Activated CD4-positive, alpha-beta T cell treated with anti-CD3 and anti-CD28 coated beads for 36 hours (primary cell): ENCODE data around the gene STK25. TPM values are rescaled to one million over a fixed set of nuclear protein-coding genes. Genes with fewer than 3 reads are reported as not detected.
A peak's percentile ranks its signal among the peaks of the same experiment; 100 is the strongest.
"Not testable (repeated sequence)": the region's sequence is repeated elsewhere in the genome, so short reads cannot be mapped to it uniquely, and the experiment has no call there.

Experiments used
- ATAC-seq: fragments of 200-7000 bp; cut with Tn5 transposase; one replicate; pipeline ENCODE4 v1.10.0; 2021; ENCODE audit warnings: mild to moderate bottlenecking, moderate library complexity
- CTCF ChIA-PET: fragments of 350-600 bp; sonication (Branson Sonifier 250); formaldehyde crosslinking; loops from one replicate; lab custom pipeline; 2021; ENCODE audit warnings: antibody characterized with exemption; lab: Charles Lee
- POLR2A ChIA-PET: fragments of 350-600 bp; sonication (Branson Sonifier 250); formaldehyde crosslinking; loops from one replicate; lab custom pipeline; 2021; ENCODE audit warnings: antibody characterized with exemption, inconsistent platforms; lab: Charles Lee
- DNase-seq: peaks from one replicate; pipeline ENCODE4 v3.0.0-alpha.2; 2020
- H3K27ac Mint-ChIP-seq: one replicate; pipeline ENCODE4 v1.8.0; 2021; ENCODE audit warnings: mixed read lengths
- H3K27me3 Mint-ChIP-seq: one replicate; pipeline ENCODE4 v1.8.0; 2021; ENCODE audit warnings: mixed read lengths
- H3K36me3 Mint-ChIP-seq: one replicate; pipeline ENCODE4 v1.8.0; 2021; ENCODE audit warnings: low read depth, mixed read lengths
- H3K4me1 Mint-ChIP-seq: one replicate; pipeline ENCODE4 v1.8.0; 2021; ENCODE audit warnings: mixed read lengths
- H3K4me3 Mint-ChIP-seq: one replicate; pipeline ENCODE4 v1.8.0; 2021; ENCODE audit warnings: mild to moderate bottlenecking, moderate library complexity, mixed read lengths
- H3K9me3 Mint-ChIP-seq: one replicate; pipeline ENCODE4 v1.8.0; 2021; ENCODE audit warnings: low read depth, mixed read lengths
- intact Hi-C, 2 experiments: fragments of 100-400 bp; cut with DNase I in 1 of 2; cut with micrococcal nuclease in 1 of 2; formaldehyde crosslinking; loops; one replicate each; pipeline versions ENCODE4 v1.14.2 to v1.15.1; 2022 to 2024; cut with DNase I, micrococcal nuclease
- microRNA-seq: library from miRNA; unstranded; fragments of <30 nt; microRNA quantifications from one replicate; pipeline ENCODE4 v1.2.0, GENCODE V29; 2021; ENCODE audit warnings: borderline replicate concordance
- total RNA-seq, 2 experiments: library from RNA; stranded (reverse); gene quantifications; one replicate each; pipeline ENCODE4 v1.2.3, GENCODE V29; 2021

STK25 gene
- total RNA-seq, 2 experiments from 2014 or later = 93.5 to 123 TPM

DNA sequence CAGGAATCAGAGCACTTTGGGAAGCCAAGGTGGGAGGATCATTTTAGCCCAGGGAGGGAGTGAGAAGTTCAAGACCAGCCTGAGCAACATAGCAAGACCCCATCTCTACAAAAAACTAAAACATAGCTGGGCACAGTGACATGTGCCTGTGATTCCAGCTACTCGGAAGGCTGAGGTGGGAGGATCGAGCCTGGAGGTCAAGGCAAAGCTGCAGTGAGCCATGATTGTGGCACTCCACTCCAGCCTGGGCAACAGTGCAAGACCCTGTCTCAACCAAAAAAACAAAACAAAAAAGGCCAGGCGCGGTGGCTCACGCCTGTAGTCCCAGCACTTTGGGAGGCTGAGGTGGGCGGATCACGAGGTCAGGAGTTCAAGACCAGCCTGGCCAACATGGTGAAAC lies 58.3 kb downstream of the STK25 start:
- ATAC-seq, H3K4me3 Mint-ChIP-seq, H3K9me3 Mint-ChIP-seq, H3K4me1 Mint-ChIP-seq, intact Hi-C loops, H3K27ac Mint-ChIP-seq, H3K36me3 Mint-ChIP-seq, DNase-seq: not testable (repeated sequence)
- ChIA-PET CTCF (interaction anchor here (0.7 kb wide), 1 partner anchor 64 kb away, joined by 4 read pairs; no protein-coding TSS in a partner anchor), POLR2A (interaction anchor here (0.6 kb wide), 1 partner anchor 217 kb away, joined by 8 read pairs; no protein-coding TSS in a partner anchor)
- H3K27me3 Mint-ChIP-seq = peaks cover 41% of the 10 kb centered on the region

DNA sequence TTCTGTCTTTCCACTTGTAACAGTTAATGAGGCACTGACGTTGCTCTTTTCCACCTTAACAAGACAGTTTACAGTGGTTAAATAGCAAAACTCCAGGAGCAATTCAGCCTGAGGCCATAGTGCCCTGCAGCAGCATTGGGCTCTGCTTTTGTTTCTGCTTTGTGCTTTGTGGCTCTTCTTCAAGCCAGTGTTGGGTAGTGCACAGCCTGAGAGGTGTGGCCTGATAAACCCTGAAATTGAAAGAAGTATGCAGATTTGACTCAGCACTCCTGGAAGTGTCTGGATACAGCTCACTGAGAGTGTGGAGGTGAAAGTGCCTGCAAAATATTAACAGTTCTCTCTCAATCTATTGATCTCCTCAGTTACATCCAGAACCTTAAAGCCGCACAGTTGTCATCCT lies 63.0 kb downstream of the STK25 start:
- H3K4me3 Mint-ChIP-seq = no peak overlapping the region

GRCh38 chr2:241443486-241444223 lies 64.7 kb downstream of the STK25 start:
- Mint-ChIP-seq H3K27me3 (peaks cover 37% of the 10 kb centered on the region), H3K9me3 (no peaks in the 10 kb centered on the region), H3K4me3 (peak overlapping the region; percentile 48), H3K4me1 (peaks cover 27% of the 10 kb centered on the region), H3K27ac (peak overlapping the region; percentile 45), H3K36me3 (peaks cover 57% of the 10 kb centered on the region)
- POLR2A ChIA-PET = interaction anchor here (0.5 to 1.1 kb wide), 4 partner anchors 68 to 129 kb away, joined by 3 to 5 read pairs (median 4); partner anchors contain the start of gene HDLBP
- CTCF ChIA-PET = interaction anchor here (0.9 to 1.4 kb wide), 2 partner anchors 11 to 63 kb away, joined by 3 to 4 read pairs; no protein-coding TSS in a partner anchor
- DNase-seq (peak; percentile 95), ATAC-seq (peak; percentile 86)
- intact Hi-C loops = loop anchor here (1.0 to 10.0 kb wide), 6 partner anchors 65 to 399 kb away; partner anchors contain the start of genes HDLBP (in 1 of the 2), SEPTIN2 (in 1 of the 2) and STK25 (in 1 of the 2)

More for the DNA sequence above, 63.0 kb downstream of the STK25 start:
- ChIA-PET POLR2A (no interaction called here), CTCF (interaction anchor here (1.4 kb wide), 1 partner anchor 54 kb away, joined by 5 read pairs; no protein-coding TSS in a partner anchor)
- peaks cover 43% of the 10 kb centered on the region for H3K36me3 Mint-ChIP-seq
- ATAC-seq = peak; percentile 59
- no peaks in the 10 kb centered on the region for H3K9me3 Mint-ChIP-seq
- H3K27ac Mint-ChIP-seq = no peak overlapping the region
- H3K4me1 Mint-ChIP-seq = peaks cover 27% of the 10 kb centered on the region
- DNase-seq = peak; percentile 39
- intact Hi-C loops = loop anchor here in 1 of 2 experiments (10.0 kb wide), 1 partner anchor 169 kb away; no protein-coding TSS in a partner anchor
- peaks cover 41% of the 10 kb centered on the region for H3K27me3 Mint-ChIP-seq

Small RNA genes lying within 50 kb of the gene (microRNA-seq; reads per million reads assigned to microRNA genes)
- gene MIR3133 = not detected

Other genes with a start within 250 kb of the STK25 start
- 100 to 1,000 TPM; 259 to 348 TPM for gene HDLBP, start 192.9 kb downstream of the STK25 start, total RNA-seq
- gene SEPTIN2, start 192.7 kb downstream of the STK25 start, total RNA-seq = 100 to 1,000 TPM; 161 to 173 TPM
- 10 to 100 TPM; 29.0 to 30.7 TPM for gene FARP2, start 152.3 kb downstream of the STK25 start, total RNA-seq
- under 1 TPM; 0.09 to 0.64 TPM for gene BOK, start 50.2 kb upstream of the STK25 start, total RNA-seq
- 10 to 100 TPM; 42.5 to 54.1 TPM for gene THAP4, start 128.6 kb upstream of the STK25 start, total RNA-seq
- gene ATG4B, start 129.1 kb upstream of the STK25 start, total RNA-seq = 10 to 100 TPM; 71.8 to 80.1 TPM
- gene DTYMK, start 178.2 kb upstream of the STK25 start, total RNA-seq = 10 to 100 TPM; 79.8 to 93.1 TPM
- gene ING5, start 193.5 kb upstream of the STK25 start, total RNA-seq = 10 to 100 TPM; 38.4 to 39.7 TPM
- gene D2HGDH, start 226.0 kb upstream of the STK25 start, total RNA-seq = 10 to 100 TPM; 18.2 to 34.1 TPM